ENCODE measurements around the gene EPS8L1. TPM values are rescaled to one million over a fixed set of nuclear protein-coding genes. Genes with fewer than 3 reads are reported as not detected.

EPS8L1 gene
- total RNA-seq = 0.56 and 1.3 TPM in 2 replicates

GRCh38 chr19:55075371-55075998, at the start of gene EPS8L1:
Gene EPS8L1, plus strand, starts transcription at chr19:55075869. Its CDS starts 576 bp downstream, at chr19:55076445.

GRCh38 chr19:55062735-55063491, 12.8 kb upstream of the EPS8L1 start, which contains the start of gene RDH13:
Gene RDH13, minus strand, starts transcription at chr19:55063148. Its CDS starts 116 bp downstream, at chr19:55063032.

GRCh38 chr19:55116859-55117662, 41.4 kb downstream of the EPS8L1 start, which contains the start of gene PPP1R12C:
Gene PPP1R12C, minus strand, starts transcription at chr19:55117637. Its CDS starts 94 bp downstream, at chr19:55117543.

Other genes starting within 250 kb of the EPS8L1 start
- not detected in 2 replicates for gene KIR2DS4, start 243.2 kb upstream of the EPS8L1 start, total RNA-seq
- not detected in 2 replicates for gene KIR3DL2, start 225.4 kb upstream of the EPS8L1 start, total RNA-seq
- not detected in 2 replicates for gene FCAR, start 201.6 kb upstream of the EPS8L1 start, total RNA-seq
- gene NCR1, start 169.7 kb upstream of the EPS8L1 start, total RNA-seq = not detected in 2 replicates
- not detected in 2 replicates for gene NLRP7, start 128.3 kb upstream of the EPS8L1 start, total RNA-seq
- gene NLRP2, start 109.5 kb upstream of the EPS8L1 start, total RNA-seq = 0.77 and 0.85 TPM in 2 replicates
- not detected in 2 replicates for gene GP6, start 37.6 kb upstream of the EPS8L1 start, total RNA-seq
- 10.0 and 11.3 TPM in 2 replicates for gene RDH13, start 12.7 kb upstream of the EPS8L1 start, total RNA-seq
- 31.0 and 42.9 TPM in 2 replicates for gene PPP1R12C, start 41.8 kb downstream of the EPS8L1 start, total RNA-seq
- gene TNNT1, start 73.3 kb downstream of the EPS8L1 start, total RNA-seq = 3.4 and 3.8 TPM in 2 replicates
- not detected in 2 replicates for gene TNNI3, start 81.9 kb downstream of the EPS8L1 start, total RNA-seq
- gene DNAAF3, start 90.7 kb downstream of the EPS8L1 start, total RNA-seq = 0.77 and 0.85 TPM in 2 replicates
- 0.96 TPM in 1 of 2 replicates, not detected in the other for gene SYT5, start 104.4 kb downstream of the EPS8L1 start, total RNA-seq
- 6.5 and 21.4 TPM in 2 replicates for gene PTPRH, start 133.6 kb downstream of the EPS8L1 start, total RNA-seq
- gene TMEM86B, start 152.9 kb downstream of the EPS8L1 start, total RNA-seq = 1.5 and 2.3 TPM in 2 replicates
- 16.3 and 35.5 TPM in 2 replicates for gene PPP6R1, start 183.1 kb downstream of the EPS8L1 start, total RNA-seq
- 18.9 and 40.6 TPM in 2 replicates for gene HSPBP1, start 204.2 kb downstream of the EPS8L1 start, total RNA-seq
- 3.9 and 6.7 TPM in 2 replicates for gene BRSK1, start 208.1 kb downstream of the EPS8L1 start, total RNA-seq
- not detected in 2 replicates for gene TMEM150B, start 249.5 kb downstream of the EPS8L1 start, total RNA-seq

Measured in regular cardiac myocyte (primary cell).